Colonic mucosa (tissue), 4 donors: ENCODE results near the gene C10orf53. TPM values are rescaled to one million over a fixed set of nuclear protein-coding genes. Genes with fewer than 3 reads are reported as not detected.
"Not testable (repeated sequence)": the region's sequence is repeated elsewhere in the genome, so short reads cannot be mapped to it uniquely, and the experiment has no call there.

Experiments used
- DNase-seq: peaks from one replicate; pipeline ENCODE4 v3.0.0-alpha.2; 2020
- H3K27ac ChIP-seq: fragments of 200-600 bp; one replicate; pipeline ENCODE4 v1.8.0; 2021
- H3K27me3 ChIP-seq: fragments of 200-600 bp; one replicate; pipeline ENCODE4 v1.8.0; 2021
- H3K36me3 ChIP-seq: fragments of 200-600 bp; one replicate; pipeline ENCODE4 v1.8.0; 2021
- H3K4me1 ChIP-seq: fragments of 200-600 bp; one replicate; pipeline ENCODE4 v1.8.0; 2021; ENCODE audit warnings: mild to moderate bottlenecking
- H3K4me3 ChIP-seq: fragments of 200-600 bp; one replicate; pipeline ENCODE4 v1.8.0; 2021
- H3K9ac ChIP-seq, 2 donors: one replicate each; pipeline ENCODE4 v1.7.0; 2013; ENCODE audit warnings: control low read depth in 2 of 2, low read depth in 2 of 2, low read length in 2 of 2
- H3K9me3 ChIP-seq: fragments of 200-600 bp; one replicate; pipeline ENCODE4 v1.8.0; 2021
- CTCF ChIP-seq: fragments of 200-600 bp; IDR thresholded peaks from one replicate; pipeline ENCODE4 v1.8.0; 2022; ENCODE audit warnings: antibody characterized with exemption, mild to moderate bottlenecking
- intact Hi-C: fragments of 100-400 bp; cut with DNase I; formaldehyde crosslinking; loops from one replicate; pipeline ENCODE4 v1.14.1; 2022
- total RNA-seq, 2 donors: library from RNA; stranded (reverse); fragmentation: NEBNext Ultra II Directional in 1 of 2; extraction: Animal tissue kit (Norgen Biotek cat#: 25700) in 1 of 2; gene quantifications; one replicate each; pipeline ENCODE4 v1.2.1, GENCODE V29; 2021
- donor health status: healthy.
- donor health status: DM: no; HTN: no; CAD: no.
- donor health status: DM: no; HTN: no; CAD: no.

Gene C10orf53
- total RNA-seq, 2 donors from 2014 or later, result not detected

GRCh38 chr10:49667991-49668390 is 11.5 kb upstream of the C10orf53 start:
- DNase-seq, result no peak
- Histone ChIP-seq H3K9me3 (no peaks in the 10 kb centered on the region), H3K27me3 (no peaks in the 10 kb centered on the region), H3K4me1 (no peaks in the 10 kb centered on the region), H3K27ac (no peak overlapping the region), H3K4me3 (no peak overlapping the region), H3K9ac (no peak overlapping the region), H3K36me3 (no peaks in the 10 kb centered on the region)
- intact Hi-C loops, result no loop called here
- no peak for TF ChIP-seq CTCF

GRCh38 chr10:49668684-49669083 is 10.8 kb upstream of the C10orf53 start:
- Histone ChIP-seq H3K4me1 (no peaks in the 10 kb centered on the region), H3K4me3 (no peak overlapping the region), H3K36me3 (no peaks in the 10 kb centered on the region), H3K27ac (no peak overlapping the region), H3K9ac (no peak overlapping the region), H3K9me3 (no peaks in the 10 kb centered on the region), H3K27me3 (no peaks in the 10 kb centered on the region)
- no peak for TF ChIP-seq CTCF
- intact Hi-C loops, result no loop called here
- no peak for DNase-seq

- no peak for TF ChIP-seq CTCF
- intact Hi-C loops, result no loop called here
- Histone ChIP-seq H3K4me1 (no peaks in the 10 kb centered on the region), H3K9me3 (no peaks in the 10 kb centered on the region), H3K27me3 (no peaks in the 10 kb centered on the region), H3K27ac (no peak overlapping the region), H3K4me3 (no peak overlapping the region), H3K36me3 (no peaks in the 10 kb centered on the region), H3K9ac (no peak overlapping the region)
- no peak for DNase-seq
These were observed 498 bp upstream of the C10orf53 start for GRCh38 chr10:49678827-49679479.

GRCh38 chr10:49682449-49682848 is 3.0 kb downstream of the C10orf53 start:
- H3K9me3 ChIP-seq, H3K27ac ChIP-seq, H3K4me1 ChIP-seq, intact Hi-C loops, H3K27me3 ChIP-seq, H3K9ac ChIP-seq, DNase-seq, H3K36me3 ChIP-seq, H3K4me3 ChIP-seq: not testable (repeated sequence)

GRCh38 chr10:49682879-49683278 is 3.4 kb downstream of the C10orf53 start:
- TF ChIP-seq CTCF, result no peak
- H3K27ac ChIP-seq, result no peak overlapping the region
- no peak for DNase-seq
- intact Hi-C loops, result no loop called here
- no peaks in the 10 kb centered on the region for H3K4me1 ChIP-seq
- no peaks in the 10 kb centered on the region for H3K27me3 ChIP-seq
- H3K36me3 ChIP-seq, result no peaks in the 10 kb centered on the region
- no peak overlapping the region for H3K4me3 ChIP-seq
- no peaks in the 10 kb centered on the region for H3K9me3 ChIP-seq
- no peak overlapping the region for H3K9ac ChIP-seq

GRCh38 chr10:49686651-49687050 is 7.2 kb downstream of the C10orf53 start:
- no peak overlapping the region for H3K27ac ChIP-seq
- no peak overlapping the region for H3K9ac ChIP-seq
- peaks cover 3% of the 10 kb centered on the region for H3K27me3 ChIP-seq
- H3K4me1 ChIP-seq, result no peaks in the 10 kb centered on the region
- TF ChIP-seq CTCF, result no peak
- H3K36me3 ChIP-seq, result no peaks in the 10 kb centered on the region
- H3K4me3 ChIP-seq, result no peak overlapping the region
- H3K9me3 ChIP-seq, result no peaks in the 10 kb centered on the region
- intact Hi-C loops, result no loop called here
- DNase-seq, result no peak
